ENCODE results near the gene CDC14C.

The CDC14C gene

DNA sequence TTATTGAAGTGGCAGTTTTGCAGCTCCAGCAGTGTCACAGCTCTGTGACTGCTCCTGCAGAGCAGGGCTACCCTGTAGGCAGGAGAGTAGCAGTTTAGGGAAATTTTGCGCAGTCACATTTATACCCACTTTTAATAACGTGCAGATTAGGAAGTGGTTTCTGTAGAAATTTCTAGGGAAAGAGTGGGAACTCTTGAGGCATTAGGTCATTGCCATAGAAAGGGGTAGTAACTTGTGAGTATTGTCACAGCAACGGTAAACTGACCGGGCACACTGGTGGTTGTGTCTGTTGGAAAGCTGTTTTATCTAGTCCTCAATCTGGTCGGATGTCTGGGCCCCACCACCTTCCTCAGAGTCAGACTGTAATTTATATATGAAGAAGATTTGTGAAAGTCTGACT, 51.9 kb downstream of the CDC14C start:
- DNase-seq (ENCODE audit: low spot score): no peak

DNA sequence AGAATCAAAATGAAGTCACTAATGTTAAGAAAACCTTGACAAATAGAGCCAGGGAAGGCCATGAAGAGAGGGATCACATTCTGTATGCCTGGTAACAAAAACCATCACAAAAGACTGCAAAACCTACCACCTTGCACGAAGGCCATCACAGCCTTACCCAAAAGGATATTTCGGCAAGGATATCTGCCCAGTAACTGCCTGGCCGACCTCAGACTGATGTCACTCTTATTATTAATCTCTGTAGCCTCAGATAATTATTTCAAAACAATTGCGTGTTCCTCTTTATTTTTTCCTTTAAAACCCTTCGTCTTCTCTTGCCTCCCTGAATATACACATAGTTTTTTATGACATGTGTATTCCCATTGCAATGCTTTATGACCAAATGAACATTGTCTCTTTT, 52.5 kb downstream of the CDC14C start:
- DNase-seq (ENCODE audit: low spot score): no peak

All from left forelimb (tissue), 1 donor.